Left cardiac atrium (tissue), 4 donors: ENCODE data around the gene INTS7. TPM values are rescaled to one million over a fixed set of nuclear protein-coding genes. Genes with fewer than 3 reads are reported as not detected.

Experiments
- ATAC-seq, 2 donors: fragments of 200-7000 bp; cut with Tn5 transposase; one replicate each; pipeline ENCODE4 v1.9.1; 2020; ENCODE audit warnings: mild to moderate bottlenecking in 2 of 2, moderate library complexity in 2 of 2
- DNase-seq: peaks from one replicate; pipeline ENCODE4 v3.0.0-alpha.2; 2020
- intact Hi-C, 2 donors: fragments of 100-400 bp; cut with DNase I; formaldehyde crosslinking; loops; one replicate each; pipeline versions ENCODE4 v1.14.1 to v1.15.1; 2022 to 2023
- long read RNA-seq: library from polyadenylated mRNA; unstranded; transcript quantifications from one replicate; pipeline ENCODE4 v2.0.0, GENCODE V29; 2021
- total RNA-seq, 2 donors: library from RNA; stranded (reverse); fragmentation: NEBNext Ultra II Directional; extraction: Animal tissue kit (Norgen Biotek cat#: 25700); gene quantifications; one replicate each; pipeline ENCODE4 v1.2.1, GENCODE V29; 2021
- donor health status: DM: no; HTN: yes; CAD: no.
- donor health status: DM: no; HTN: yes; CAD: no; lungs with severe emphysema.
- donor health status: DM: yes; HTN: yes; CAD: no.
- donor health status: Dilated cardiomyopathy.

Gene INTS7
- 10 to 100 TPM in 1 of 2 donors, 1 to 10 TPM in 1; 8.1 to 10.2 TPM for total RNA-seq
- long read RNA-seq, full-length matches to known transcripts = 8 of 11 reads
- long read RNA-seq, partial matches to known transcripts = 2 of 11 reads
- long read RNA-seq, other reads (novel, unspliced or antisense) = 1 of 11 reads

GRCh38 chr1:212035123-212035834 lies at the start of gene INTS7, which contains the start of gene DTL:
INTS7 (minus strand) TSS chr1:212035557; CDS start chr1:212035437, 120 bp downstream.
DTL (plus strand) TSS chr1:212035748; CDS start chr1:212035891, 143 bp downstream.
- intact Hi-C loops = loop anchor here in 1 of 2 donors (10.0 kb wide), 1 partner anchor 340 kb away; no protein-coding TSS in a partner anchor
- ATAC-seq (peak; percentile 97 to 98), DNase-seq (peak; percentile 99)

GRCh38 chr1:212082765-212083406 lies 47.5 kb upstream of the INTS7 start:
- ATAC-seq (no peak), DNase-seq (no peak)
- intact Hi-C loops = no loop called here

GRCh38 chr1:212078826-212079225 lies 43.5 kb upstream of the INTS7 start:
- DNase-seq (no peak), ATAC-seq (no peak)
- intact Hi-C loops = no loop called here

- no peak for DNase-seq
- intact Hi-C loops = no loop called here
- ATAC-seq = no peak
These were observed 41.7 kb upstream of the INTS7 start for GRCh38 chr1:212077028-212077427.

- no peak for DNase-seq
These were observed 39.5 kb upstream of the INTS7 start for GRCh38 chr1:212074856-212075255.

GRCh38 chr1:212074313-212074712 lies 39.0 kb upstream of the INTS7 start:
- DNase-seq (no peak), ATAC-seq (peak; percentile 84 to 92)

More at GRCh38 chr1:212074856-212075255, 39.5 kb upstream of the INTS7 start:
- ATAC-seq = peak; percentile 70 to 81
- intact Hi-C loops = loop anchor here in 1 of 2 donors (5.0 kb wide), 2 partner anchors 212 to 292 kb away; partner anchors contain the start of gene PPP2R5A

GRCh38 chr1:212073490-212073889 lies 38.1 kb upstream of the INTS7 start:
- DNase-seq (no peak), ATAC-seq (no peak)
- intact Hi-C loops = loop anchor here in 1 of 2 donors (5.0 kb wide), 2 partner anchors 214 to 294 kb away; partner anchors contain the start of gene PPP2R5A

More at GRCh38 chr1:212074313-212074712, 39.0 kb upstream of the INTS7 start:
- intact Hi-C loops = loop anchor here in 1 of 2 donors (5.0 kb wide), 2 partner anchors 213 to 293 kb away; partner anchors contain the start of gene PPP2R5A

GRCh38 chr1:212072047-212072446 lies 36.7 kb upstream of the INTS7 start:
- ATAC-seq (no peak), DNase-seq (no peak)
- intact Hi-C loops = loop anchor here in 1 of 2 donors (5.0 kb wide), 2 partner anchors 215 to 295 kb away; partner anchors contain the start of gene PPP2R5A

- intact Hi-C loops = loop anchor here (2.0 to 5.0 kb wide), 5 partner anchors 216 to 386 kb away; partner anchors contain the start of gene PPP2R5A (in 1 of the 2)
- ATAC-seq (peak; percentile 71 to 77), DNase-seq (no peak)
These were observed 35.5 kb upstream of the INTS7 start for GRCh38 chr1:212070720-212071302.

GRCh38 chr1:212067787-212068186 lies 32.4 kb upstream of the INTS7 start:
- no peak for ATAC-seq
- intact Hi-C loops = no loop called here
- DNase-seq = no peak

GRCh38 chr1:212062832-212063438 lies 27.6 kb upstream of the INTS7 start:
- intact Hi-C loops = loop anchor here in 1 of 2 donors (5.0 kb wide), 1 partner anchor 394 kb away; no protein-coding TSS in a partner anchor
- peak; percentile 48 to 55 for ATAC-seq
- no peak for DNase-seq

- DNase-seq (no peak), ATAC-seq (no peak)
- intact Hi-C loops = loop anchor here in 1 of 2 donors (5.0 kb wide), 1 partner anchor 396 kb away; no protein-coding TSS in a partner anchor
These were observed 25.5 kb upstream of the INTS7 start for GRCh38 chr1:212060632-212061472.

GRCh38 chr1:212055333-212055732 lies 20.0 kb upstream of the INTS7 start:
- ATAC-seq (no peak), DNase-seq (no peak)
- intact Hi-C loops = loop anchor here in 1 of 2 donors (10.0 kb wide), 1 partner anchor 329 kb away; no protein-coding TSS in a partner anchor

GRCh38 chr1:212053993-212054392 lies 18.6 kb upstream of the INTS7 start:
- intact Hi-C loops = loop anchor here in 1 of 2 donors (10.0 kb wide), 1 partner anchor 331 kb away; no protein-coding TSS in a partner anchor
- no peak for ATAC-seq

GRCh38 chr1:212045981-212046380 lies 10.6 kb upstream of the INTS7 start:
- ATAC-seq = no peak
- intact Hi-C loops = no loop called here
- no peak for DNase-seq

More at GRCh38 chr1:212053993-212054392, 18.6 kb upstream of the INTS7 start:
- DNase-seq = no peak

GRCh38 chr1:212044851-212045250 lies 9.5 kb upstream of the INTS7 start:
- ATAC-seq (no peak), DNase-seq (no peak)
- intact Hi-C loops = no loop called here

GRCh38 chr1:212042436-212042835 lies 7.1 kb upstream of the INTS7 start:
- DNase-seq = no peak
- no peak for ATAC-seq
- intact Hi-C loops = no loop called here
